A549 treated with DMSO at 1 μM for 4 hours (cell line): ENCODE data around the gene CD109. TPM values are rescaled to one million over a fixed set of nuclear protein-coding genes. Genes with fewer than 3 reads are reported as not detected.

Experiments used
- total RNA-seq: library from RNA; stranded (reverse); fragments of 200-300 nt; extraction: Qiagen RNA extraction; gene quantifications from 5 replicates; pipeline ENCODE4 v1.2.3, GENCODE V29; 2022; ENCODE audit warnings: low read depth

The CD109 gene
- 23.1 to 42.9 TPM (median 32.3 TPM) in 5 replicates for total RNA-seq

DNA sequence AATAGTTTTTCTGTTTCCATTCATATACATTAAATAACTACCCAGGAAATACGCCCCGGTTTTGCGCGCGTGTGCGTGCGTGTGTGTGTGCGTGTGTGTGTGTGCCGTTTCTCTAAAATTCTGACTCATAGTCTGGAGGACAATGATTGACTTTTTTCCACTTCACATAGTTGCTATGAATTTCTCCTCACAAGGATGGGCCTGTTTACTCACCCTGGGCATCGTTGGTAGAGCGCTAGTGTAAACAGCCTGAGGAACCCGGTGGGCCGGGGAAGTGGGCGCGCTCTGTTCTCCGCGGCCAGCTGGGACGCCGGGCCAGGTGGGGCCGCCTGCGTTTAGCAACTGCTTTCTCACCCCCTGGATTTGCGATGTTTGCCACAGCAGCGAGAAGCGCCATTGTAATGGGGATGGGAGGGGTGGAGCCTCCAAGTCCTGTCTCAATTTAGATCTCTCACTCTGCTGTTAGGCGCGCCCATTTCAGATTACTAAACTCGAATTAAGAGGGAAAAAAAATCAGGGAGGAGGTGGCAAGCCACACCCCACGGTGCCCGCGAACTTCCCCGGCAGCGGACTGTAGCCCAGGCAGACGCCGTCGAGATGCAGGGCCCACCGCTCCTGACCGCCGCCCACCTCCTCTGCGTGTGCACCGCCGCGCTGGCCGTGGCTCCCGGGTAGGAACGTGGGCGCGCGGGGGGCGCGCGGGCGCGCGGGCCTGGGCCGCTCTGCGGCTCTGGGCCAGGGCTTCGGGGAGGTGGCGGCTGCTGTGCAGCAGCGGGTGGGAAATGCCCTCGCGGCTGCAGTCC, at the start of gene CD109:
Gene CD109 (plus strand): TSS at position 585 of the 803 bp plus-strand sequence. CDS start 13 bp downstream, at position 598.

GRCh38 chr6:73653571-73654424, 42.2 kb upstream of the CD109 start, which contains the start of gene SLC17A5:
Gene SLC17A5 (minus strand): TSS chr6:73653992. CDS start chr6:73653886, 106 bp downstream.

Other genes starting within 250 kb of the CD109 start
- gene CGAS, start 243.9 kb upstream of the CD109 start, total RNA-seq, result 4.5 to 7.5 TPM (median 6.8 TPM) in 5 replicates
- gene MTO1, start 234.5 kb upstream of the CD109 start, total RNA-seq, result 10.1 to 12.9 TPM (median 12.0 TPM) in 5 replicates
- gene EEF1A1, start 175.2 kb upstream of the CD109 start, total RNA-seq, result 7,709 to 8,283 TPM (median 7,930 TPM) in 5 replicates
- 8.8 to 10.6 TPM (median 9.2 TPM) in 5 replicates for gene SLC17A5, start 42.2 kb upstream of the CD109 start, total RNA-seq